Endothelial cell of umbilical vein (primary cell): Measurements from ENCODE around the gene OPN1SW.

ENCODE experiments used
- CTCF ChIP-seq, 2 donors: IDR thresholded peaks; 1 replicate in 1 of 2; 2 replicates in 1 of 2; pipeline ENCODE4 v1.5.1; 2011; ENCODE audit warnings: low read length in 2 of 2, mild to moderate bottlenecking in 2 of 2, moderate library complexity in 2 of 2, control low read depth in 1 of 2, inconsistent platforms in 1 of 2, low read depth in 1 of 2; ENCODE audit not compliant: insufficient read depth in 1 of 2; ENCODE audit errors: extremely low read depth in 1 of 2
- EZH2 ChIP-seq: IDR thresholded peaks from 2 replicates; pipeline ENCODE4 v1.6.1; 2012; ENCODE audit warnings: borderline replicate concordance, low read depth, mild to moderate bottlenecking, moderate library complexity, low read length, inconsistent platforms; ENCODE audit not compliant: severe bottlenecking
- FOS ChIP-seq: IDR thresholded peaks from 2 replicates; pipeline ENCODE4 v1.6.1; 2011; ENCODE audit warnings: mild to moderate bottlenecking, low read length, moderate library complexity, borderline replicate concordance; ENCODE audit not compliant: insufficient read depth
- GATA2 ChIP-seq: IDR thresholded peaks from 2 replicates; pipeline ENCODE4 v1.7.0; 2011; ENCODE audit warnings: low read depth, mild to moderate bottlenecking, moderate library complexity, mixed read lengths, low read length; ENCODE audit not compliant: insufficient read length, insufficient read depth
- JUN ChIP-seq: IDR thresholded peaks from 2 replicates; pipeline ENCODE4 v1.6.1; 2011; ENCODE audit warnings: borderline replicate concordance, low read depth; ENCODE audit not compliant: insufficient read length, insufficient read depth
- MAX ChIP-seq: IDR thresholded peaks from 2 replicates; pipeline ENCODE4 v1.6.1; 2011; ENCODE audit not compliant: insufficient read depth, insufficient read length
- MYC ChIP-seq: IDR thresholded peaks from one replicate; pipeline ENCODE4 v1.6.1; 2011; ENCODE audit warnings: mild to moderate bottlenecking, low read depth, low read length
- POLR2A ChIP-seq: IDR thresholded peaks from 2 replicates; pipeline ENCODE4 v1.6.1; 2012; ENCODE audit warnings: low read depth, mild to moderate bottlenecking, control low read depth, low read length
- POLR2AphosphoS5 ChIP-seq: IDR thresholded peaks from 2 replicates; pipeline ENCODE4 v1.6.1; 2012; ENCODE audit warnings: low read depth, mild to moderate bottlenecking, control low read depth, low read length, moderate library complexity; ENCODE audit not compliant: insufficient read depth

GRCh38 chr7:128821724-128822123, 46.1 kb upstream of the OPN1SW start:
- TF ChIP-seq CTCF (IDR thresholded peaks at IDR 0.05; ENCODE audit: extremely low read depth in 1 of 2, insufficient read depth in 1 of 2, low read depth in 1 of 2, low read length in 2 of 2) (no peak), POLR2AphosphoS5 (no peak), POLR2A (no peak), EZH2 (no peak), JUN (no peak), FOS (no peak), MAX (no peak), MYC (no peak), GATA2 (no peak)
